WTC11 (cell line): Measurements from ENCODE around the gene TEKT3.

Experiments used
- SP1 ChIP-seq: sonication (generic); formaldehyde crosslinking; conservative IDR thresholded peaks from 2 replicates; pipeline ENCODE4 v1.8.1; 2022; ENCODE audit warnings: missing genetic modification reagents
- ZNF232 ChIP-seq: sonication (generic); formaldehyde crosslinking; IDR thresholded peaks from 2 replicates; pipeline ENCODE4 v1.8.0; 2022; ENCODE audit warnings: mild to moderate bottlenecking, missing genetic modification reagents
- TF ChIP-seq, protein P1 (sequence below): sonication (generic); formaldehyde crosslinking; IDR thresholded peaks from 2 replicates; pipeline ENCODE4 v1.8.1; 2023; ENCODE audit warnings: mild to moderate bottlenecking, missing genetic modification reagents, moderate library complexity
- TF ChIP-seq, protein P2 (sequence below): sonication (generic); formaldehyde crosslinking; IDR thresholded peaks from 2 replicates; pipeline ENCODE4 v1.8.0; 2022; ENCODE audit warnings: mild to moderate bottlenecking, missing genetic modification reagents
- TF ChIP-seq, protein P3 (sequence below): fragments of 200-600 bp; IDR thresholded peaks from 2 replicates; pipeline ENCODE4 v1.8.0; 2022; ENCODE audit warnings: antibody characterized with exemption

- TF ChIP-seq, protein P1, sequence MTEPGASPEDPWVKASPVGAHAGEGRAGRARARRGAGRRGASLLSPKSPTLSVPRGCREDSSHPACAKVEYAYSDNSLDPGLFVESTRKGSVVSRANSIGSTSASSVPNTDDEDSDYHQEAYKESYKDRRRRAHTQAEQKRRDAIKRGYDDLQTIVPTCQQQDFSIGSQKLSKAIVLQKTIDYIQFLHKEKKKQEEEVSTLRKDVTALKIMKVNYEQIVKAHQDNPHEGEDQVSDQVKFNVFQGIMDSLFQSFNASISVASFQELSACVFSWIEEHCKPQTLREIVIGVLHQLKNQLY (CRISPR knock-in tag) = no peak
- TF ChIP-seq, protein P2, sequence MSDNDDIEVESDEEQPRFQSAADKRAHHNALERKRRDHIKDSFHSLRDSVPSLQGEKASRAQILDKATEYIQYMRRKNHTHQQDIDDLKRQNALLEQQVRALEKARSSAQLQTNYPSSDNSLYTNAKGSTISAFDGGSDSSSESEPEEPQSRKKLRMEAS (CRISPR knock-in tag) = no peak
- TF ChIP-seq, protein P3, sequence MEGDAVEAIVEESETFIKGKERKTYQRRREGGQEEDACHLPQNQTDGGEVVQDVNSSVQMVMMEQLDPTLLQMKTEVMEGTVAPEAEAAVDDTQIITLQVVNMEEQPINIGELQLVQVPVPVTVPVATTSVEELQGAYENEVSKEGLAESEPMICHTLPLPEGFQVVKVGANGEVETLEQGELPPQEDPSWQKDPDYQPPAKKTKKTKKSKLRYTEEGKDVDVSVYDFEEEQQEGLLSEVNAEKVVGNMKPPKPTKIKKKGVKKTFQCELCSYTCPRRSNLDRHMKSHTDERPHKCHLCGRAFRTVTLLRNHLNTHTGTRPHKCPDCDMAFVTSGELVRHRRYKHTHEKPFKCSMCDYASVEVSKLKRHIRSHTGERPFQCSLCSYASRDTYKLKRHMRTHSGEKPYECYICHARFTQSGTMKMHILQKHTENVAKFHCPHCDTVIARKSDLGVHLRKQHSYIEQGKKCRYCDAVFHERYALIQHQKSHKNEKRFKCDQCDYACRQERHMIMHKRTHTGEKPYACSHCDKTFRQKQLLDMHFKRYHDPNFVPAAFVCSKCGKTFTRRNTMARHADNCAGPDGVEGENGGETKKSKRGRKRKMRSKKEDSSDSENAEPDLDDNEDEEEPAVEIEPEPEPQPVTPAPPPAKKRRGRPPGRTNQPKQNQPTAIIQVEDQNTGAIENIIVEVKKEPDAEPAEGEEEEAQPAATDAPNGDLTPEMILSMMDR = no peak
- TF ChIP-seq ZNF232 (CRISPR knock-in tag) = no peak
- TF ChIP-seq SP1 (CRISPR knock-in tag) = no peak
Observed at GRCh38 chr17:15385305-15385704, 43.9 kb upstream of the TEKT3 start.
